Heart left ventricle (tissue), 16 donors: ENCODE data around the gene CFAP45. TPM values are rescaled to one million over a fixed set of nuclear protein-coding genes. Genes with fewer than 3 reads are reported as not detected.

Source experiments
- ATAC-seq, 4 donors: fragments of 200-7000 bp; cut with Tn5 transposase; one replicate each; pipeline ENCODE4 v1.9.1; 2020 to 2022; ENCODE audit warnings: moderate library complexity in 4 of 4, mild to moderate bottlenecking in 3 of 4, moderate number of reproducible peaks in 1 of 4
- DNase-seq, 5 donors: peaks; one replicate each; pipeline ENCODE4 v3.0.0-alpha.2; 2020
- H3K27ac ChIP-seq, 12 donors: fragments of 200-600 bp; sonication (generic) in 4 of 12; one replicate each; pipeline versions ENCODE4 v1.5.0 to v1.8.0; 2016 to 2022; ENCODE audit warnings: mild to moderate bottlenecking in 2 of 12
- H3K27me3 ChIP-seq, 9 donors: fragments of 200-600 bp; sonication (generic) in 2 of 9; one replicate each; pipeline versions ENCODE4 v1.5.1 to v1.8.0; 2016 to 2022; ENCODE audit warnings: mild to moderate bottlenecking in 3 of 9
- H3K36me3 ChIP-seq, 9 donors: fragments of 200-600 bp; sonication (generic) in 2 of 9; one replicate each; pipeline versions ENCODE4 v1.5.0 to v1.8.0; 2018 to 2022; ENCODE audit warnings: mild to moderate bottlenecking in 2 of 9
- H3K4me1 ChIP-seq, 12 donors: fragments of 200-600 bp; sonication (generic) in 4 of 12; one replicate each; pipeline versions ENCODE4 v1.5.0 to v1.8.0; 2016 to 2022; ENCODE audit warnings: mild to moderate bottlenecking in 3 of 12
- H3K4me3 ChIP-seq, 12 donors: fragments of 200-600 bp; sonication (generic) in 4 of 12; one replicate each; pipeline versions ENCODE4 v1.5.0 to v1.8.0; 2017 to 2022; ENCODE audit warnings: mild to moderate bottlenecking in 9 of 12, moderate library complexity in 4 of 12
- H3K9me3 ChIP-seq, 12 donors: fragments of 200-600 bp; sonication (generic) in 4 of 12; one replicate each; pipeline versions ENCODE4 v1.5.0 to v1.8.0; 2016 to 2022; ENCODE audit warnings: mild to moderate bottlenecking in 1 of 12
- CTCF ChIP-seq, 12 donors: fragments of 200-600 bp; sonication (generic) in 4 of 12; IDR thresholded peaks; one replicate each; pipeline versions ENCODE4 v1.5.0 to v1.8.0; 2018 to 2022; ENCODE audit warnings: antibody characterized with exemption in 12 of 12, mild to moderate bottlenecking in 5 of 12
- POLR2A ChIP-seq, 2 donors: fragments of 450-650 bp; IDR thresholded peaks; one replicate each; pipeline ENCODE4 v1.6.1; 2017; ENCODE audit warnings: antibody characterized with exemption in 2 of 2, mild to moderate bottlenecking in 2 of 2, moderate library complexity in 2 of 2
- WGBS, 4 donors: extraction: QIAGEN DNeasy Blood & Tissue Kit in 2 of 4; methylation state at CpG; one replicate each; pipeline versions ENCODE4 v1.1.5 to v1.1.7; 2013 to 2018; 5-methylcytosine and 5-hydroxymethylcytosine counted together
- intact Hi-C, 10 donors: fragments of 100-400 bp; cut with DNase I; formaldehyde crosslinking; loops; one replicate each; pipeline versions ENCODE4 v1.11.1 to v1.14.2; 2022
- polyA plus RNA-seq, 2 donors: library from polyadenylated mRNA; stranded (reverse); fragments of 200-250 nt; gene quantifications; one replicate each; pipeline ENCODE4 v1.2.3, GENCODE V29; 2013
- total RNA-seq, 9 donors: library from RNA; depleted of rRNA in 2 of 9; stranded (reverse); fragments of >200 nt in 2 of 9; fragmentation: NEBNext Ultra II Directional in 3 of 9; extraction: Animal tissue kit (Norgen Biotek cat#: 25700) in 3 of 9; gene quantifications; one replicate each; pipeline versions ENCODE4 v1.1.0 to v1.2.4, GENCODE V29; 2016 to 2023
- donor health status: ischemic (EF 13 %, LVEDD 7.1; RV severe dilation, severe dysfunction).
- donor health status: healthy with polysubstance abuse.
- donor health status: DM: no; HTN: yes; CAD: no.
- donor health status: DM: no; HTN: no; CAD: no.
- donor health status: ischemic (EF 25% LVEDD 6.9; RV normal size, moderate dysfunction).
- donor health status: ischemic (EF 25% LVEDD 5.7; RV mildly dilated, moderate dysfunction).
- donor health status: healthy.
- donor health status: DM: yes; HTN: yes; CAD: no.
- donor health status: ischemic (EF 35%, LVEDD 5.7; RV mildly dilated, moderate dysfunction).
- donor health status: nonischemic (EF 11% LVEDD 7.7; RV severe dilation, severe dysfunction).
- donor health status: DM: yes; HTN: yes; CAD: no.
- donor health status: PGD.
- donor health status: ischemic (EF 29% LVEDD 5.4; RV normal size, mild dysfunction).
- donor health status: nonischemic (EF 23%, LVEDD 6.1; RV moderate dilation, normal function).

Gene CFAP45
- total and polyA plus RNA-seq, 11 donors: 0.29 to 1.8 (median 0.62) TPM; not detected in 2

GRCh38 chr1:159891275-159892157 is 8.4 kb downstream of the CFAP45 start:
- no peaks in the 10 kb centered on the region for H3K9me3 ChIP-seq
- 49 to 56% (median 54%) methylated on average over 7 of the region's 7 CpGs for WGBS, 4 donors
- no peaks in the 10 kb centered on the region for H3K27me3 ChIP-seq
- no peak overlapping the region for H3K4me3 ChIP-seq
- intact Hi-C loops: loop anchor here (1.0 to 10.0 kb wide), 11 partner anchors 33 to 729 kb away; partner anchors contain the start of genes DUSP23 (in 5 of the 10) and TAGLN2 (in 2 of the 10)
- no peaks in the 10 kb centered on the region for H3K36me3 ChIP-seq
- TF ChIP-seq POLR2A (IDR thresholded peaks at IDR 0.05): no peak
- TF ChIP-seq CTCF (IDR thresholded peaks at IDR 0.05): peak; percentile 84 to 98 (median 90)
- H3K4me1 ChIP-seq: peaks cover 0 to 48% (median 23%) of the 10 kb centered on the region in 12 donors
- ATAC-seq (peak; percentile 79 to 91 (median 89)), DNase-seq (peak; percentile 81 to 90 (median 86))
- peak overlapping the region in 2 of 12 donors; percentile 80 to 85 for H3K27ac ChIP-seq

GRCh38 chr1:159890390-159890789 is 9.6 kb downstream of the CFAP45 start:
- WGBS, 4 donors: 57 to 66% (median 60%) methylated on average over 8 of the region's 8 CpGs
- no peak for DNase-seq
- Histone ChIP-seq H3K4me3 (peak overlapping the region in 5 of 12 donors; percentile 4 to 34 (median 14)), H3K27me3 (no peaks in the 10 kb centered on the region), H3K9me3 (no peaks in the 10 kb centered on the region), H3K36me3 (no peaks in the 10 kb centered on the region), H3K4me1 (peaks cover 0 to 37% (median 16%) of the 10 kb centered on the region in 12 donors), H3K27ac (peak overlapping the region in 11 of 12 donors; percentile 20 to 85 (median 77))
- ATAC-seq: peak in 2 of 4 donors; percentile 18 to 44
- intact Hi-C loops: loop anchor here in 7 of 10 donors (2.0 to 10.0 kb wide), 8 partner anchors 34 to 728 kb away; partner anchors contain the start of genes DUSP23 (in 5 of the 7) and TAGLN2 (in 2 of the 7)
- no peak for TF ChIP-seq POLR2A (IDR thresholded peaks at IDR 0.05)
- no peak for TF ChIP-seq CTCF (IDR thresholded peaks at IDR 0.05)

- peak in 1 of 2 donors; percentile 41 for TF ChIP-seq POLR2A (IDR thresholded peaks at IDR 0.05)
- TF ChIP-seq CTCF (IDR thresholded peaks at IDR 0.05): no peak
- intact Hi-C loops: loop anchor here in 7 of 10 donors (2.0 to 10.0 kb wide), 10 partner anchors 35 to 728 kb away; partner anchors contain the start of genes DUSP23 (in 5 of the 7) and TAGLN2 (in 2 of the 7)
- Histone ChIP-seq H3K4me3 (peak overlapping the region in 4 of 12 donors; percentile 4 to 34 (median 21)), H3K27ac (peak overlapping the region; percentile 51 to 85 (median 74)), H3K4me1 (peaks cover 0 to 35% (median 16%) of the 10 kb centered on the region in 12 donors), H3K27me3 (no peaks in the 10 kb centered on the region), H3K36me3 (no peaks in the 10 kb centered on the region), H3K9me3 (no peaks in the 10 kb centered on the region)
- DNase-seq (peak in 4 of 5 donors; percentile 40 to 72 (median 64)), ATAC-seq (peak; percentile 84 to 96 (median 93))
- WGBS, 4 donors: 33 to 49% (median 39%) methylated on average over 2 of the region's 2 CpGs
Measured at GRCh38 chr1:159889821-159890252, 10.1 kb downstream of the CFAP45 start.

- Histone ChIP-seq H3K9me3 (no peaks in the 10 kb centered on the region), H3K27ac (peak overlapping the region in 11 of 12 donors; percentile 14 to 85 (median 77)), H3K36me3 (no peaks in the 10 kb centered on the region), H3K27me3 (no peaks in the 10 kb centered on the region), H3K4me1 (peaks cover 0 to 35% (median 16%) of the 10 kb centered on the region in 12 donors), H3K4me3 (no peak overlapping the region)
- DNase-seq: no peak
- TF ChIP-seq POLR2A (IDR thresholded peaks at IDR 0.05) (no peak), CTCF (IDR thresholded peaks at IDR 0.05) (no peak)
- intact Hi-C loops: loop anchor here in 2 of 10 donors (5.0 to 10.0 kb wide), 2 partner anchors 37 to 674 kb away; no protein-coding TSS in a partner anchor
- 94 to 100% (median 95%) methylated on average over 4 of the region's 4 CpGs for WGBS, 4 donors
- ATAC-seq: no peak
Measured at GRCh38 chr1:159889202-159889601, 10.8 kb downstream of the CFAP45 start.
